ENCODE measurements around the gene MPV17L2.

The MPV17L2 gene

DNA sequence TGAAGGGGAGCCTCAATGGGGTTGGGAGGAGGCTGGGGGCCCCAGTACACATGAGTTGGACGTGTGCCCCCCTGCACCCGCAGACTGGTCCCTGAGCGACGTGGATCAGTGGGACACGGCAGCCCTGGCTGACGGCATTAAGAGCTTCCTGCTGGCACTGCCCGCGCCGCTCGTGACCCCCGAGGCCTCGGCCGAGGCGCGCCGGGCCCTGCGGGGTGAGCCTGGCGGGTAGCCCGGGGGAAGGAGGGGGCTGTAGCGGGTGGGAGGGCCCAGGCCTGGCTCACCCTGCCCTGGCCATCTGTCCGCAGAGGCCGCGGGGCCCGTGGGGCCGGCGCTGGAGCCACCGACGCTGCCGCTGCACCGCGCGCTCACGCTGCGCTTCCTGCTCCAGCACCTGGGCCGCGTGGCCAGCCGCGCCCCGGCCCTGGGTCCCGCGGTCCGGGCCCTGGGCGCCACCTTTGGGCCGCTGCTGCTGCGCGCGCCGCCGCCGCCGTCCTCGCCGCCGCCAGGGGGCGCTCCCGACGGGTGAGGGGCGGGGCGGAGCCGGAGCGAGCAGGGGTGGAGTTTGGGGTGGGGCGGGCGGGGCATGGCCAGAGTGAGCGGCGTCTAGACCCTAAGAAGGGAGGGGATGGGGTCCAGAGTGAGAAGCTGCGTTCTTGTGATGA, 31.9 kb upstream of the MPV17L2 start:
- DNase-seq (ENCODE audit: low read depth in 2 of 2) = peak; percentile 71 to 72

DNA sequence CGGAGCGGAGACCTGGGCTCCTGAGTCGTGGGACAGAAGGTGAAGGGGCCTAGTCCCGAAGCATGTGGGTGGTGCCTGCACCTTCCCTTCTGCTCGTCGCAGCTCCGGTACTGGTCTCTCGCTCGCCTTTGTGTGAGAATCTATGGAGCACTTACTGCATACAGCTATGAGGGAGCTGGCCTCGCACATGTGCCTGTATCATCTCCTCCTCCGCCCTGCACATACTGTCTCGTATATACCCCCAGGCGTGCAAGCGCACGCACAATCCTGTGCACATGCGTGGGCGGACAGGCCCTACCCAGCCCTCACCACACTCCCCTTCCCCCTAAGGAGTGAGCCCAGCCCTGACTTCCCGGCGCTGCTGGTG, 31.4 kb upstream of the MPV17L2 start:
- no peak for DNase-seq (ENCODE audit: low read depth in 2 of 2)

DNA sequence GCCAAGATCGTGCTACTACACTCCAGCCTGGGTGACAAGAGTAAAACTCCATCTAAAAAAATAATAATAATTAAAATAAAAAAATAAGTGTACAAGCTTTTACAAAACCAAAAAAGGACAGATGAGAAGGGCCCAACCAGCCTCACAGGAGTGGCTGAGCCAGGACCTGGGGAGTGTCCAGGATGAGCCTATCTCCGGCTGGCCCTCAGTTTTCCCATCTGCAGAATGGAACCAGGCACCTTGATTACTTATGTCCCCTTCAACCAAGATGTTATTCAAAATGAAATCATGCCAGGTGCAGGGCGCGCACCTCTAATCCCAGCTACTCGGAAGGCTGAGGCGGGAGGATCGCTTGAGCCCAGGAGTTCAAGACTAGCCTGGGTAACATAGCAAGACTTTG, 28.9 kb upstream of the MPV17L2 start:
- no peak for DNase-seq (ENCODE audit: low read depth in 2 of 2)

DNA sequence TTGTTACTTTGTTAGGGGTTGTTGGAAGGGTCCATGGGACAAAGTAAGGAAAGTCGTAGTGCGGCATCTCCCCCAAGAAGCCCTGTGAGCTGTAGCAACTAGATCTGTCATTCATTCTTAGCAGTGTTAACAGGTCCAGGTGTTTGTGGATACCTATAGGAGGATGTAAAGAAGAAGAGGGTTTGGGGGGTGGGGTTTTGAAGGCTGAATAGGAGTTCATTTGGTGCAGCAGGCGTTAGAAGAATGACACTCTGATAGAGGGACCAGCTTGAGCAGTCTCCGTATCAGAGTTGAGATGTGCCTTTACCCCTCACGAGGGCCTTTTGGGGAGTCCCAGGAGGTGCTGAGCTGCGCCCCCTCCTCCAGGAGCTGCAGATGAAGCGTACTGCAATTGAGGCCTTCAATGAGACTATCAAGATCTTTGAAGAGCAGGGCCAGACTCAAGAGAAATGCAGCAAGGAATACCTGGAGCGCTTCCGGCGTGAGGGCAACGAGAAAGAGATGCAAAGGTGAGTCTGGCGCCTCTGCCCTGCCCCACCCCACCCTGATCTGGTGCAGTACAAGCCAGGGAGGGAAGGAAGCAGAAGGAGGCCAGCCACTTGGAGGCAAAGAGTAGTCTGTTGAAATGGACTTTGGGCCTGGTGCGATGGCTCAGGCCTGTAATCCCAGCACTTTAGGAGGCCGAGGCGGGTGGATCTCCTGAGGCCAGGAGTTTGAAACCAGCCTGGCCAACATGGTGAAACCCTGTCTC, 27.0 kb upstream of the MPV17L2 start:
- DNase-seq (ENCODE audit: low read depth in 2 of 2) = no peak

DNA sequence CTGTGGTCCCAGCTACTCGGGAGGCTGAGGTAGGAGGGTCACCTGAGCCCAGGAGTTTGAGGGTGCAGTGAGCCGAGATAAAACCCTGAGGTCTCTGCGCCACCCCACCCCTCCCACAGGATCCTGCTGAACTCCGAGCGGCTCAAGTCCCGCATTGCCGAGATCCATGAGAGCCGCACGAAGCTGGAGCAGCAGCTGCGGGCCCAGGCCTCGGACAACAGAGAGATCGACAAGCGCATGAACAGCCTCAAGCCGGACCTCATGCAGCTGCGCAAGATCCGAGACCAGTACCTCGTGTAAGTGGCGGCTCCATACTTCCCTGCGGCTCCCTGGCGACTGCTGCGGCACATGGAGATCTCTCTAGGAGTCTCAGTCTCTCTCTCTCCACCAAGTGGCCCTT, 26.0 kb upstream of the MPV17L2 start:
- DNase-seq (ENCODE audit: low read depth in 2 of 2) = no peak

DNA sequence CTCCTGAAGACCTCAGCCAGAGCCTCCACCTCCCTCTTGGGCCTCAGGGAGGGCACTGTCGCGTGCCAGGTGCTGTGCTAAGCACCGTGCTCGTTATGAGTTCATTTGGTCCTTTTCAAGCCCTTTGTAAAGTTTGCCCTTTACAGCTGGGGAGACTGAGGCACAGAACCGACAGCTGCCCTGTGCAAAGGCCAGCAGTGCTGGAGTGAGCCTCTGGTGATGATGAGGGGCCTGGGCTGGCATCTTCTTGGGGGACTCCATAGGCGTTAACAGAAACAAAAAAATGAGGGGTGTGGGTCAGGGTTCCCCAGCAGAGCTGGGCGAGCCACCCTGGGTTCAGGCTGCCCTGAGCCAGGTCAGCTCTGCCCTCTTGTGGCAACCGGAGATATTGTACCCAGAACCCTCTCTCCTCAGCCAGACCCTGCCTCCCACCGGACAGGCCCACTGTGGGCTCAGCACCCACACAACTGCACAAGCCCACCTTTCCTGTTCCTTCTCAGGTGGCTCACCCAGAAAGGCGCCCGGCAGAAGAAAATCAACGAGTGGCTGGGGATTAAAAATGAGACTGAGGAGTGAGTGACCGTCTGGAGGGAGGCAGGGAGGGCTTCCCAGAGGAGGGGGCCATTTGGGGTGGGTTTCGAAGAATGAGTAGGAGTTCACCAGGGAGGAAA, 24.9 kb upstream of the MPV17L2 start:
- DNase-seq (ENCODE audit: low read depth in 2 of 2) = no peak

DNA sequence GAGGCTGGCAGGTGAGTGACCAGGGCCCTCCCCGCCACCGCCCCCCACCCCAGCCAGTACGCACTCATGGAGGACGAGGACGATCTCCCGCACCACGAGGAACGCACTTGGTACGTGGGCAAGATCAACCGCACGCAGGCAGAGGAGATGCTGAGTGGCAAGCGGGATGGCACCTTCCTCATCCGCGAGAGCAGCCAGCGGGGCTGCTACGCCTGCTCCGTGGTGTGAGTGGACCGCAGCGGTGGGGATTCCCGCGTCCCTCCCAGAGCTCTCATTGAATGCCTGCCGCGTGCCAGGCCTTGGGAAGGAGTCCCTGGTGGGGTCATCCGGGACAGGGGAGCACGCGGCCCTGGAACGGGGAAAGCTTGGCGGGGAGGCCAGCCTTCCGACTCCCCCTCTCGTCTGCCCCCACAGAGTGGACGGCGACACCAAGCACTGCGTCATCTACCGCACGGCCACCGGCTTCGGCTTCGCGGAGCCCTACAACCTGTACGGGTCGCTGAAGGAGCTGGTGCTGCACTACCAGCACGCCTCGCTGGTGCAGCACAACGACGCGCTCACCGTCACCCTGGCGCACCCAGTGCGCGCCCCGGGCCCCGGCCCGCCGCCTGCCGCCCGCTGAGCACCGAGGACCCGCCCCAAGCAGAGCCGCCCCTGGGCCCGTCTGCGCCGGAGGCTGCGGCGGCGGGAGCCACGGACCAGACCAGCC, 24.2 kb upstream of the MPV17L2 start:
- DNase-seq (ENCODE audit: low read depth in 2 of 2) = no peak

DNA sequence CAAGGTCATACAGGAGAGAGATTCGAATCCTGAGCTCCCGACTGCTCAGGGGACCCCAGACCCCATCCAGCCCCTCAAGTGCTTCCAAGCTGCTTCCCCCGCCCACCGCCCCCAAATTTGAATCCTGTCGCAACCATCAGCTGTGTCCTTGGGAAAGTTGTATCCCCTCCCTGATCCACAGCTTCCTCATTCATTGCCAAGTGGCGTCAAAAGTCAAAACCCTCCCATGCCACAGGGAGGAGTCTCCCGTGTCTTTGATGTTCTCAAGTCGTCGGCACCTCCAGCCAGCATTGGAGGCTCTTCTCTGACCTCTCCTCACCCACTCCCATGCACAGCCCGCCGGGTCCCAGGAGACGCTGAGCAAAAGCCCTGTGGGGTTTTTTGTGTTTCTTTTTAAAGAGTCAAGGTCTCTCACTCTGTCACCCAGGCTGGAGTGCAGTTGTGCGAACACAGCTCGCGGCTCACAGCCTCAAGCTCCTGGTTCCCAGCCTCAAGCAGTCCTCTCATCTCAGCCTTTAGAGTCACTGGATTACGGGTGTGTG, 22.2 kb upstream of the MPV17L2 start:
- no peak for DNase-seq (ENCODE audit: low read depth in 2 of 2)

DNA sequence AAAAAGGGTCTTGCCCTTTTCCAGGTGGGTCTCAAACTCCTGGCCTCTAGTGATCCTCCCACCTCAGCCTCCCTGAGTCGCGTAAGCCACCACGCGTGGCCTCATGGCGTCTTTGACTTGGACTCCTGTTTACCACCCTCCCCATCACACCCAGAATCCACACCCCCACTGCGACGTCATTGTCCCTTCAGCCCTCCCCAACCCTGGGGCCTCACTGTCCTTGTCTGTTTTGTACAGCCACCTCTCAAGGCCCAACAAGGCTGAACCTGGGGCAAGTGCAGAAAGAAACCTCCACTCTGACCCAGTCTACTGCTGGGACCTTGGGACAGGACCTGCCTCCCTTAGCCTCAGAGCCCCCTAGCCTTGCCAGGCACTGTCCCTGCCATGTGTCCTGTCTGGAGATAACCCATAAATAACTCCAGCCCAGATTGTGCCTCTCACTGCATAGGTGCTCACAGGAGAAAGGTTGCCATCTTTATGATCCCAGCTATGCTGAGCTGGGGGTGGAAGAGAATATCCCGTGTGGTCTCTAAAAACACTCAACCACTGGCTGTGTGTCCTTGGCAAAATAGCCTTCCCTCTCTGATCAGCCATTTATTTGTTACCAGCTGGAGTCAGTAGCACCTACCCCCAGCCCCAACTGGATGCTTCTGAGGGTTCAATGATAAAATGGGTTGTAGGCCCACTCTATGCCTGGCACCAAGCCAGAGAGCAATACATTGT, 21.3 kb upstream of the MPV17L2 start:
- DNase-seq (ENCODE audit: low read depth in 2 of 2) = no peak

DNA sequence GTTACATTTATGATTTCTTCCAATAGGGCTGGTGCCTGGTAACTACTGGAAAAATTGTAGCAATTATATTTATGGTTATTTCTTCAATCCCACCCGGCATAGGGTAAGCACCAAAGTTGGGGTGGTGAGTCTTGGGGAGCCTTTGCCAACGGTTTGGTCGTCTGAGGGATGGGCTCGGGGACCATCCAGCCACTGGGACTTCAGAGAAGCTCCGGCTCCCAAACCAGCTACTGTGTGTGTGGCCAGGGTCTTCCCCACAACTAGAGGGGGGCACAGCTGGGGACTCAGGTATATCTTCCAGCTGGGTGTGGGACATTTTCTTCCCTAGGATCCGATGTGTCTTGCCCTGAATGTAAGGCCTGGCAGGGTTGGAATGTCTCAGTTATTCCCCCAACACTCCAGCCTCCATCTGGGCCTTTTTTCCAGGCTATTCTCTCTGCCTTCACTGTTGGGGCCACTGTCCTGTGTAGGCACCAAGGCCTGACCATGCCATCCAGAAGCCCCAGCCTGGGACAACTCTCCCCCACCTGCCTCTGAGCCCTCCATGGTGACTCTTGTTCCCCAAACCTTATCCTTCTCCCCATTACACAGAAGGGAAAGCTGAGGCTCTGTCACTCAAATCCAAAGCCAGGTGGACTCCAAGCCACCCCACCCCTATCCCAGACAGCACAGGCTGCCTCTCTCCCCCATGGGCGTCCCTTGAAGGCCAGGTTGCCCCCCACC, 20.5 kb upstream of the MPV17L2 start:
- DNase-seq (ENCODE audit: low read depth in 2 of 2) = no peak

DNA sequence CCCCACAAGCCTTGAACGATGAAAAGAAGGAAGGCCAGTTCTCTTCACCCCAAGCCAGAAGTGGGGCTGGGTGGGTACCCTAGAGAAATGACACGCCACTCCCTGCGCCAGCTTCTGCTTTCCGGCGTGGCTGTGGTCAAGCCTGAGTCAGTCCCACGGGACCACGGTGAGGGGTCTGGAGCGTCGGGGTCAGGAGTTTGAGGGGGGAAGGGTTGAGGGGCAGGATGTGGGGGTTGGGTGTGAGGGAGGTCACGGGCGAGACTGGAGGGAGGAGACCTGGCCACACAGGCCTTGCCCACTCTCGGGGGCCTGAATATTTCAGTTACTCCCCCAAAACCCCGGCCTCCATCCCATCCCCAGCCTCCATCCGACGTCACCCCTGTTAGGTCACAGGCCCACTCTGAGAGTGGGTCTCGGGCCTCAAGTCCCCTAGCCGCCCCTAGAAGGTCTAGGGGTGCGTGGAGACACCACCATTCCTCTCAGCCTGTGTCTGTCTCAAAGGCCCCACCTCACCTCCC, 19.9 kb upstream of the MPV17L2 start:
- no peak for DNase-seq (ENCODE audit: low read depth in 2 of 2)

DNA sequence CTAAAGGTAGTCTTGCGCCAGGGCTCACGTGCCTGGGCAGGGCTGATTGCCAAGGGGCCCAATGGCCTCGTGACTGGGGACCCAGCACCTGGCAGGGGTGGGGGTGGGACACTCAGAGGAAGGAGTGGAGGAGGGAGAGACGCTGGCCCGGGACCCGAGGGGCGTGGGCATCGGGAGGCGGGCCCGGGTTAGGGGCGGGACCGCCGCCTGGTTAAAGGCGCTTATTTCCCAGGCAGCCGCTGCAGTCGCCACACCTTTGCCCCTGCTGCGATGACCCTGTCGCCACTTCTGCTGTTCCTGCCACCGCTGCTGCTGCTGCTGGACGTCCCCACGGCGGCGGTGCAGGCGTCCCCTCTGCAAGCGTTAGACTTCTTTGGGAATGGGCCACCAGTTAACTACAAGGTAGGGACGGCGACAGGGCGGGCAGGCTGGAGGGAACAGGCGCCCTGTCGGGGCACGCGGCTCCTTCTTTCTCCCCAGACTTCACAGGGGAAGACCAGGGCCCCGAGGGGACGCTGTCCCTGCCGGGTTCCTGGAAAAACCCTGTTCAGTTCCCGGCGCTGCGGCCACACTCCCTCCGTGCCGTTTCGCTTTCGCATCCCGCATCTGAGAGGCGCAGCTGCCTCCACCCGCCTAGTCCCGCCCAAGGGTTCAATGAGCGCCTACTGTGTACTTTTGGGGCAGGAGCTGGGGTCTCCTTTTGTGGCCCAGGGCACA, 19.3 kb upstream of the MPV17L2 start, which contains the start of gene IFI30:
Gene IFI30, plus strand, starts transcription at position 242 of the 717 bp plus-strand sequence. Its CDS starts 29 bp downstream, at position 271.
- peak in 1 of 2 donors; percentile 43 for DNase-seq (ENCODE audit: low read depth in 2 of 2)

DNA sequence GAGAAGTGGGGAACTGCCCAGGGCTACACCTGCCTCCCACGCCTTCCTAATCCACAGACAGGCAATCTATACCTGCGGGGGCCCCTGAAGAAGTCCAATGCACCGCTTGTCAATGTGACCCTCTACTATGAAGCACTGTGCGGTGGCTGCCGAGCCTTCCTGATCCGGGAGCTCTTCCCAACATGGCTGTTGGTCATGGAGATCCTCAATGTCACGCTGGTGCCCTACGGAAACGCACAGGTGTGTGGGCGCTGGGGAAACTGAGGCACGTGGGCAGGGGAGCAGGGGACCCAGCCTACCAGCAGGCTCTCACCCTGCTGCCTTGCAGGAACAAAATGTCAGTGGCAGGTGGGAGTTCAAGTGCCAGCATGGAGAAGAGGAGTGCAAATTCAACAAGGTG, 18.0 kb upstream of the MPV17L2 start:
- no peak for DNase-seq (ENCODE audit: low read depth in 2 of 2)

DNA sequence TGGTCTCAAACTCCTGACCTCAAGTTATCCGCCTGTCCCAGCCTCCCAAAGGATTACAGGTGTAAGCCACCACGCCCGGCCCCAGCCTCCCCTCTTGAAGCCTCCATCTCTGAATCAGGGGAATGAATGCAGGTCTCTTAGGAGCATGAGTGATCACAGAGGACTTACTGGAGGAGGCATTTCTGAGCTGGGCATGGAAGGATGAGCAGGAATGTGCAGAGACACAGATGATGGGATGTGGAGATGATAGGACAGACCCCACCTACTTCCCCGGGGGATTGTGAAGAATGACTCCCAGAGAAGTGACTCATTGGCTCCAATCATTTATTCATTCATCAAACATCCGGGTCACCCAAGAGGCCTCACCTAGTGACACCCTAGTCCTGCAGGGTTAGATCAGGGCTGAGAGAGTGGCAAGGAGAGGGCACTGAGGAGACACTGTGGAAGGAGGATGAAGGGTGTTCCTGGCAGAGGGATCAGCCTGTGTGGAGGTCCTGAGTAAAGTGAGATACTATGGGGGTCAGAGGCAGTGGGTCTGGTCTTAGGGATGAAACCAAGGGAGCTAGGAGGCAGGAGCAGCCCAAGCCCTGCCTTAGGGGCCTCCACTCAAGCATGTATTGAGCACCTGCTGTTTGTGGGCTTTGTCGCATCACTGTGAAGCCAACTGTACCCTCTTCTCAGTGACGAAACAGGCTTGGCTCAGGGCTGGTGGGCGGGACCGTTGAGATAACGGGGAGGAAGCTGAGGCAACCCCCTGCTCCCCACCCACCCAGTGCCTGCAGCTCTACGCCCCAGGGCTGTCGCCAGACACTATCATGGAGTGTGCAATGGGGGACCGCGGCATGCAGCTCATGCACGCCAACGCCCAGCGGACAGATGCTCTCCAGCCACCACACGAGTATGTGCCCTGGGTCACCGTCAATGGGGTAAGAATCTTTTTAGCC, 16.4 kb upstream of the MPV17L2 start:
- DNase-seq (ENCODE audit: low read depth in 2 of 2) = no peak

DNA sequence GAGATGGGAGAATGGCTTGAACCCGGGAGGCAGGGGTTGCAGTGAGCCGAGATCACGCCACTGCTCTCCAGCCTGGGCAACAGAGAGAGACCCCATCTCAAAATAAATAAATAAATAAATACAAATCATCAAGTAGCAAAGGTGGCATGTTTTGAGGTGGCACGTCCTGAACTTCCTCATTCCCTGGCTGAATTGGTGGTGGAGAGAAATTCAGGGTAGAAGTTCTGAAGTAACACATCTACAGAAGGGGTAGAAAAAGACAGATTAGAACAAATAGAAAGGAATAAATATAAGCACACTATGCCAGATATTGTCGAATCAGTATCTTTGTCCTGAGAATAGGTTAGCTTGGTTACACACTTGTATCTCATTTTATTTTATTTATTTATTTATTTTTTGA, 13.1 kb upstream of the MPV17L2 start:
- no peak for DNase-seq (ENCODE audit: low read depth in 2 of 2)

DNA sequence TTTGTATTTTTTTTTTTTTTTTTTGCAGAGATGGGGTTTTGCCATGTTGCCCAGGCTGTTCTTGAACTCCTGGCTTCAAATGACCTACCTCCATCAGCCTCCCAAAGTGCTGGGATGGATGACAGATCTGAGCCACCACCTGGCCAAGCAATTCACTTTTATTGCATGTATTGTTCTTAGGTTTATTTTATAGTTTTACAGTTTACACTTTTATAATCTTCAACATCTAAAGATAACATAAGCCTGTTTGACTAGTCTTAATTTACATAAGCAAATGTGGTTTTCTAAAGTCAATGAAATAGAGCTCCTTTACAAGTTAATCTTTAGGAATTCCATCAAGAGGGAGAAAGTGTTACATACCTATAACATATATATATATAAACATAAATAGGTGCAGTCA, 9.5 kb upstream of the MPV17L2 start:
- no peak for DNase-seq (ENCODE audit: low read depth in 2 of 2)

DNA sequence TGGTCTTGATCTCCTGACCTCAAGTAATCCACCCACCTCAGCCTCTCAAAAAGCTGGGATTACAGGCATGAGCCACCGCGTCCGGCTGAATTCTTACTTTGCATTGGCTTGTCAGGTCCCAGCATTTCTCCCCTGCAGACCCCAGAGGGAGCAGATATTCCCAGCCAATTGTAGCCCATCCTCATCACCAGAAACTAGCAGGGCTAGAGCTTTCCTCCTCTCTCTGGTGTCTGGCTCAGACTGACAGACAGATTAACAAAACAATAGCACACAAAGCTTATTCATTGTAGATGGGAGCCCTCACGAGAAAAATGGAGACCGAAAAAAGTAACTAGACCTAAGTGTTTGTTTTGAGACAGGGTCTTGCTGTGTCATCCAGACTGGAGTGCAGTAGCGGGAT, 7.5 kb upstream of the MPV17L2 start:
- DNase-seq (ENCODE audit: low read depth in 2 of 2) = no peak

DNA sequence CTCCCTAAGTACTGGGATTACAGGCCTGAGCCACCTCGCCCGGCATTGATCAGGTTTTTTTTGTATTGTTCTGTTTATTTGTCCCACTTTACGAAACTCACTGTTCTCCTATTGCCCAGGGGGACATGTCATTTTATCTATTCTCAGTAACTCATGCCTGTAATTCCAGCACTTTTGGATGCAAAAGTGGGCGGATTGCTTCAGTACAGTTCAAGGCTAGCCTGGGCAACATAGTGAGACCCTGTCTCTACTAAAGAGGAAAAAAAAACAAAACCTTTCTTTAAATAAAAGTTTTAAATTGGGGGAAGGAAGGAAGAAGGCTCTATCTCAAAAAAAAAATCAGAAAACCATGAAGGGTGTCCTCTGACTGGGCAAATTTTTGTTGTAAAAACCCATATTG, 2.7 kb upstream of the MPV17L2 start:
- DNase-seq (ENCODE audit: low read depth in 2 of 2) = no peak

DNA sequence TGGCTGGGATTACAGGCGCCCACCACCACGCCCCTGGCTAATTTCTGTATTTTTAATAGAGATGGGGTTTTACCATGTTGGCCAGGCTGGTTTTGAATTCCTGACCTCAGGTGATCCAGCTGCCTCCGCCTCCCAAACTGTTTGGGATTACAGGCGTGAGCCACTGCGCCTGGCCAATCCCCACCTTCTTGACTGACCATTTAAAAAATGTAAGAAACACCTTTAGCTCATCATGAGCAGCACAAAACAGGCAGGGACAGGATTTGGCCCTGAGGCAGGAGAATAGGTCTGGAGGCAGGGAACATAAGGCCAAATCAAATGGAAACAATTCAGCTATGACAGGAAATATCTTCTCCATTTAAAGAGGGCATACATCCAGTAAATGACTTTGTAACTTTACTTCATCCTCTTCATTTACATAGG, 1.4 kb upstream of the MPV17L2 start:
- no peak for DNase-seq (ENCODE audit: low read depth in 2 of 2)
